BLaER1 treated with 17β-estradiol and CSF1 and Interleukin-3, amounts not matched to agents 10 nM and 100 nM (cell line): ENCODE measurements around the gene DEFB126.
A peak's percentile ranks its signal among the peaks of the same experiment; 100 is the strongest.

Experiments used
- H3K27ac ChIP-seq, 11 experiments: shearing (Covaris generic); formaldehyde crosslinking; 2 replicates each; pipeline ENCODE4 v1.8.1; 2022
- H3K27me3 ChIP-seq, 11 experiments: shearing (Covaris generic); formaldehyde crosslinking; 2 replicates each; pipeline ENCODE4 v1.8.1; 2022
- H3K36me3 ChIP-seq, 11 experiments: shearing (Covaris generic); formaldehyde crosslinking; 2 replicates each; pipeline ENCODE4 v1.8.1; 2022
- H3K4me1 ChIP-seq, 10 experiments: shearing (Covaris generic); formaldehyde crosslinking; 2 replicates each; pipeline ENCODE4 v1.8.1; 2022
- H3K4me2 ChIP-seq, 11 experiments: shearing (Covaris generic); formaldehyde crosslinking; 2 replicates each; pipeline ENCODE4 v1.8.1; 2022
- H3K4me3 ChIP-seq, 10 experiments: shearing (Covaris generic); formaldehyde crosslinking; 2 replicates each; pipeline ENCODE4 v1.8.1; 2022
- H3K9ac ChIP-seq, 11 experiments: shearing (Covaris generic); formaldehyde crosslinking; 2 replicates each; pipeline ENCODE4 v1.8.1; 2022
- H3K9me3 ChIP-seq, 11 experiments: shearing (Covaris generic); formaldehyde crosslinking; replicated peaks in 1 of 11; 2 replicates each; pipeline ENCODE4 v1.8.1; 2022
- H4K20me1 ChIP-seq, 11 experiments: shearing (Covaris generic); formaldehyde crosslinking; 2 replicates each; pipeline ENCODE4 v1.8.1; 2022
- Cebpa-rat ChIP-seq, 11 experiments: shearing (Covaris generic); IDR thresholded peaks; 2 replicates each; pipeline ENCODE4 v1.8.1; 2022

The DEFB126 gene

DNA sequence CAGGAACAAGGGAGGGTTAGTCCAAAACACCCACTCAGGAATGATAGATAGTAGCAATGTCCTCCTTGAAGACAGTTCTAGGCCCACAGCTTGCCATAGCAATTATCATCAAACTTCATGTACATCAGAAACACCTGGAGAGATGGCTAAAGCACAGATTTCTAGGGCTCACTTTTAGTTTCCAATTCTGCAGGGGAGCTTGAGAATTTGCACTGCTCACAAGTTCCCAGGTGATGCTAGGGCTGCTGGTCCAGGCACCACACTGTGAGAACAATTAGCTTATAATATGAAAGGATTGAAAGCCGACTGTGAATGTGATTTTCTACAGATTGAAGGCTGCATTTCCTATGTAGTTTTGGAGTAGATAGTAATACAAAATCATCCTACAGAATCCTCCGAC, 3.5 kb downstream of the DEFB126 start:
- Histone ChIP-seq H3K4me1 (no peaks in the 10 kb centered on the region), H3K36me3 (no peaks in the 10 kb centered on the region), H3K4me2 (no peak overlapping the region), H3K4me3 (no peak overlapping the region), H3K9me3 (no peaks in the 10 kb centered on the region), H3K27me3 (no peaks in the 10 kb centered on the region; a peak in 1 of 22 replicates), H4K20me1 (no peaks in the 10 kb centered on the region), H3K9ac (no peak overlapping the region), H3K27ac (no peak overlapping the region)
- TF ChIP-seq Cebpa-rat (IDR thresholded peaks at IDR 0.05): no peak

DNA sequence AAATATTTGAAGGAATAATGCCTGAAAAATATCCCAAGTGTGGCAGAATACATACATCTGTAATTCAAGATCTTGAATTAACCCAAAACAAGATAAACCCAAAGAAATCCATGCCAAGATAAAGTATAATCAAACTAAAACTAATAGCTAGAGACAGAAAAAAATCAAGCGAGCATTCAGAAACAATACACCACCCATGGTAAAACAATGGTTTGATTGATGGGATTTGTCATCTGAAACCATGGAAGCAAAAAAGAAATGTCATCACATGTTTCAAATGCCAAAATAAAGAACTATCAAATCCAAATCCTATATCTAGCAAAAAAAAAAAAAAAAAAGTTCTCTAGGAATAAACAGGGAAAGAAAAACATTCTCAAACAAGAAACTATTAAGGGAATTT, 9.7 kb downstream of the DEFB126 start:
- H3K9ac ChIP-seq: no peak overlapping the region
- no peaks in the 10 kb centered on the region for H3K36me3 ChIP-seq
- no peaks in the 10 kb centered on the region for H3K27me3 ChIP-seq
- no peak for TF ChIP-seq Cebpa-rat (IDR thresholded peaks at IDR 0.05)
- H4K20me1 ChIP-seq: no peaks in the 10 kb centered on the region
- H3K4me2 ChIP-seq: no peak overlapping the region
- H3K4me1 ChIP-seq: peaks cover 0 to 4% (median 2%) of the 10 kb centered on the region in 10 experiments; a peak in 10 of 20 replicates
- no peaks in the 10 kb centered on the region for H3K9me3 ChIP-seq
- H3K4me3 ChIP-seq: no peak overlapping the region
- no peak overlapping the region for H3K27ac ChIP-seq

DNA sequence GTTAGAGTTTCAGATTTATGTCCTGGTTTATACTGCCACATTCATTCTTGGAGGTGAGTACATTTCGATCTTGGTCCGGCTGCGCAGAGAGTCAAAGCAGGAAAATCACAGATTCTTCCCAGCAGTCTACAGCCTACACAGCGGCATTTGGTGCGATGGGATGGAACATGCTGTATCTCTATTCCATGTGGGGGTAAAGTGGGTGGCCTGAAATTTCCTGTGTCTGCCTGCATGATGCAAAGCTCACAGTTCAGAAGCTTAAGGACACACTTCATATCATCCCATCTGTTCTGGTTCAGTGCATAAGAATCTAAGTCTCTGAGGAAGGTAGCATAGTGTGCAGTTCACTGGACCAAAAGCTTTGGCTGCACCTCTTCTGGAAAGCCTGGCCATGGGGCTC, 14.8 kb downstream of the DEFB126 start, which contains the start of gene DEFB127:
TSS of gene DEFB127 (plus strand) at position 301 of the 400 bp plus-strand sequence. CDS start at position 392, 91 bp downstream.
- Histone ChIP-seq H3K4me3 (no peak within 1 kb of the TSS), H3K4me2 (peak within 1 kb of the TSS in 7 of 11 experiments; percentile 18 to 47 (median 35); a peak in 9 of 22 replicates), H3K27ac (no peak within 1 kb of the TSS), H4K20me1 (no peaks in the 10 kb centered on the region), H3K27me3 (no peaks in the 10 kb centered on the region), H3K4me1 (peaks cover 0 to 8% (median 5%) of the 10 kb centered on the region in 10 experiments; a peak in 10 of 20 replicates), H3K36me3 (no peaks in the 10 kb centered on the region), H3K9ac (no peak within 1 kb of the TSS), H3K9me3 (no peaks in the 10 kb centered on the region)
- TF ChIP-seq Cebpa-rat (IDR thresholded peaks at IDR 0.05): no peak

DNA sequence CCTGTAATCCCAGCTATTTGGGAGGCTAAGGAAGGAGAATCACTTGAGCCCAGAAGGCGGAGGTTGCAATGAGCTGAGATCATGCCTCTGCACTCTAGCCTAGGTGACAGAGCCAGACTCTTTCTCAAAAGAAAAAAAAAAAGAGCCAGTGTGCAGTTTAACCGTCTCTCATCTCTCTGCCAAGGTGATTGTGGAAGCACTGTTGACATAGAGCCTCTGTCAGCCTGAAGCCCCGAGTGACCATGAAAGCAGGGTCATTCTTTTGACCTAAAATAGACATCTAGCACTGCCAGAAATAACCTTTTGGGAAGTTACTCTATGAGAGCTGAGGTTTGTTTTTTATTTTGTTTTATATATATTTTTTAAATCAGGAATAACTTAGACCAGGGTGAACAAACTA, 22.2 kb downstream of the DEFB126 start:
- no peaks in the 10 kb centered on the region for H3K27me3 ChIP-seq
- no peak overlapping the region for H3K27ac ChIP-seq
- H3K36me3 ChIP-seq: no peaks in the 10 kb centered on the region
- no peak overlapping the region for H3K4me3 ChIP-seq
- no peaks in the 10 kb centered on the region for H3K4me1 ChIP-seq
- no peak overlapping the region for H3K4me2 ChIP-seq
- H3K9ac ChIP-seq: no peak overlapping the region
- no peaks in the 10 kb centered on the region for H3K9me3 ChIP-seq
- no peaks in the 10 kb centered on the region for H4K20me1 ChIP-seq
- TF ChIP-seq Cebpa-rat (IDR thresholded peaks at IDR 0.05): no peak

DNA sequence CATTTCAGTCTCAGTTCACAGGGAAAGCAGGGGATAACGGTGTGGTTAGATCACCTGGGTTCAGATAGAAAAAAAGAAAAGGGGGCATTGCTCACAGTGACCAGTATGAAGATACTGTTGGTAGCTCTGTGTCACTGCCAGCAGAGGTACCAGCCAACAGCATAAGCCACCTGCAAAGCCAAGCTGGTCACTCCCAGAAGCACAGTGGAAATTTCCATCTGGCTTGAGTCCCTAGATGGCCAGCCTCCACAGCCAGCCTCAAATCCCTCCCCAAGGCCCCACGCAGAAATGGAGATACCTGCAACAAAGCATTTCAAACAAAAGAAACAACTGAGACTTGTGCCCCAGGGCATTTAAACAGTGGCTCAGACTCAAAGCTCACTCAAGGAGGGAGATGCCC, 26.5 kb downstream of the DEFB126 start:
- no peak overlapping the region for H3K4me3 ChIP-seq
- H3K9ac ChIP-seq: no peak overlapping the region
- no peaks in the 10 kb centered on the region for H3K4me1 ChIP-seq
- H3K27ac ChIP-seq: no peak overlapping the region
- TF ChIP-seq Cebpa-rat (IDR thresholded peaks at IDR 0.05): no peak
- no peaks in the 10 kb centered on the region for H3K9me3 ChIP-seq
- H3K27me3 ChIP-seq: no peaks in the 10 kb centered on the region
- no peaks in the 10 kb centered on the region for H3K36me3 ChIP-seq
- no peak overlapping the region for H3K4me2 ChIP-seq
- no peaks in the 10 kb centered on the region for H4K20me1 ChIP-seq

DNA sequence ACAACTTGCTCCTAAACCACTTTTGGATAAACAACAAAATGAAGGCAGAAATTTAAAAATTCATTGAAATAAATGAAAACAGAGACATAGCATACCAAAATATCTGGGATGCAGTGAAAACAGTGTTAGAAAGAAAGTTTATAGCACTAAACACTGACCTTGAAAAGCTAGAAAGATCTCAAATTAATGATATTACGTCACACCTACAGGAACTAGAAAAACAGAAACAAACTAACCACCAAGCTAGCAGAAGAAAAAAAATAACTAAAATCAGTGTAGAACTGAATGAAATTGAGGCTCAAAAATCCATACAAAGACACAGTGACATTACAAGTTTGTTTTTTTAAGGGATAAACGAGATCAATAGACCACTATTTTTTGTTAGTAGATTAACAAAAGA, 41.9 kb downstream of the DEFB126 start:
- H3K27me3 ChIP-seq: no peaks in the 10 kb centered on the region
- no peak overlapping the region for H3K9ac ChIP-seq
- H3K27ac ChIP-seq: no peak overlapping the region
- no peaks in the 10 kb centered on the region for H3K4me1 ChIP-seq
- no peaks in the 10 kb centered on the region for H4K20me1 ChIP-seq
- no peak overlapping the region for H3K4me2 ChIP-seq
- no peak for TF ChIP-seq Cebpa-rat (IDR thresholded peaks at IDR 0.05)
- H3K9me3 ChIP-seq: peaks cover 0 to 20% (median 10%) of the 10 kb centered on the region in 11 experiments; a peak in 10 of 22 replicates
- H3K36me3 ChIP-seq: no peaks in the 10 kb centered on the region
- no peak overlapping the region for H3K4me3 ChIP-seq

DNA sequence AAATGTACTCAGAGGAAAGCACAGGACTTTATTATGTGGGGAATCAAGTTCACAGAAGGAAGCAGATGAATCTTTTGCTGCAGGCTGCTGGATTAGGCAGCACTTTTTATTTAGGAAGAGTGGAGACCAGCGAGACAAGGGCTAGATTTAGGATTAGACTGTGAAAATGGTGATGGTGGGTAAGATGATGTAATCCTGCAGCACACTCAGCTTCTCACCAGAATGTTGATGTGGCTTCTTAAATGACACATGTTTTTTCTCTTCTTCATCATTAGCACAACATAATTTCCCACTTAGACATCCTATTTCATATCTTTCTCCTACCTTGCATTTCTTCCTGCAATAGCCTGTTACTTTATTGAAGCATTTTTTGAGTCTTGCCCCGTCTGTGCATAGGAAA, 45.3 kb downstream of the DEFB126 start:
- no peak overlapping the region for H3K9ac ChIP-seq
- TF ChIP-seq Cebpa-rat (IDR thresholded peaks at IDR 0.05): no peak
- H3K36me3 ChIP-seq: no peaks in the 10 kb centered on the region
- no peak overlapping the region for H3K4me3 ChIP-seq
- H3K27me3 ChIP-seq: no peaks in the 10 kb centered on the region
- no peak overlapping the region for H3K27ac ChIP-seq
- H3K4me1 ChIP-seq: no peaks in the 10 kb centered on the region
- H4K20me1 ChIP-seq: no peaks in the 10 kb centered on the region
- no peak overlapping the region for H3K4me2 ChIP-seq
- H3K9me3 ChIP-seq: peaks cover 18 to 39% (median 30%) of the 10 kb centered on the region in 11 experiments

DNA sequence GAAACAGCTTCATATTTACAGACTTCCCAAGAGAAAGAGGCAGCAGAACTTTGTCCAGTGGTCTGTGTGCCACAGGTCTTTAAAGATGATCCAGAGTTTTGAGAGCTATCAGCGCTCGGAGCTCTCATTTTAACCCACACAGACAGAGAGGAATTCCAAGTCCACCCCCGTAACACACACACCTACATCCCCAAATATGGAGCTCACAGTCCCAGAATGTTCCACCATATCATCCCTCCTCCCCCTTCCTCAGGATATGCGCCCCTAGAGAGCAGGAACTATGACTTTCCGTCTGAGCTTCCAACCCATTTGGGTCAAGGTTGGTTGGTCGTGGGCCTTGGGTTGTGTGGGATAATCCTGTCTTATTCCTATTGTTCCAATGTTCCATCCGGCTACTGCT, 47.2 kb downstream of the DEFB126 start, which contains the start of gene DEFB128:
TSS of gene DEFB128 (minus strand) at position 101 of the 400 bp plus-strand sequence. CDS start at position 13, 88 bp downstream.
- Histone ChIP-seq H3K36me3 (no peaks in the 10 kb centered on the region), H3K4me1 (no peaks in the 10 kb centered on the region), H3K4me2 (no peak within 1 kb of the TSS), H3K27ac (no peak within 1 kb of the TSS), H4K20me1 (no peaks in the 10 kb centered on the region), H3K27me3 (no peaks in the 10 kb centered on the region), H3K9ac (no peak within 1 kb of the TSS), H3K4me3 (no peak within 1 kb of the TSS), H3K9me3 (peaks cover 17 to 36% (median 26%) of the 10 kb centered on the region in 11 experiments)
- TF ChIP-seq Cebpa-rat (IDR thresholded peaks at IDR 0.05): no peak
